Activated naive CD4-positive, alpha-beta T cell (primary cell): Measurements from ENCODE around the gene NOX4.

Experiments used
- DNase-seq, 4 experiments: peaks; one replicate each; lab custom pipeline; 2025; lab: John Stamatoyannopoulos, UW

NOX4 gene

GRCh38 chr11:89490981-89491690, at the start of gene NOX4:
Gene NOX4 (minus strand): TSS chr11:89491375. CDS start chr11:89491246, 129 bp downstream.
- no peak for DNase-seq

GRCh38 chr11:89540826-89541225, 49.7 kb upstream of the NOX4 start:
- no peak for DNase-seq

- no peak for DNase-seq
Observed at GRCh38 chr11:89537936-89538335, 46.8 kb upstream of the NOX4 start.

- no peak for DNase-seq
Observed at GRCh38 chr11:89536926-89537325, 45.8 kb upstream of the NOX4 start.

- no peak for DNase-seq
Observed at GRCh38 chr11:89535221-89535620, 44.0 kb upstream of the NOX4 start.

GRCh38 chr11:89529626-89530380, 38.6 kb upstream of the NOX4 start:
- no peak for DNase-seq

GRCh38 chr11:89521792-89522191, 30.6 kb upstream of the NOX4 start:
- no peak for DNase-seq

GRCh38 chr11:89521294-89521693, 30.1 kb upstream of the NOX4 start:
- DNase-seq, result no peak

GRCh38 chr11:89516496-89516895, 25.3 kb upstream of the NOX4 start:
- no peak for DNase-seq

GRCh38 chr11:89508544-89508943, 17.4 kb upstream of the NOX4 start:
- DNase-seq, result no peak

GRCh38 chr11:89504270-89504669, 13.1 kb upstream of the NOX4 start:
- DNase-seq, result no peak

- DNase-seq, result no peak
Observed at GRCh38 chr11:89503422-89503821, 12.2 kb upstream of the NOX4 start.

GRCh38 chr11:89502301-89502700, 11.1 kb upstream of the NOX4 start:
- DNase-seq, result no peak

GRCh38 chr11:89500336-89500735, 9.2 kb upstream of the NOX4 start:
- DNase-seq, result no peak

- no peak for DNase-seq
Observed at GRCh38 chr11:89498845-89499448, 7.8 kb upstream of the NOX4 start.

- no peak for DNase-seq
Observed at GRCh38 chr11:89495951-89496350, 4.8 kb upstream of the NOX4 start.

- no peak for DNase-seq
Observed at GRCh38 chr11:89493431-89493830, 2.3 kb upstream of the NOX4 start.

- no peak for DNase-seq
Observed at GRCh38 chr11:89490602-89490980, 584 bp downstream of the NOX4 start.

- no peak for DNase-seq
Observed at GRCh38 chr11:89489930-89490329, 1.2 kb downstream of the NOX4 start.

GRCh38 chr11:89487016-89487415, 4.2 kb downstream of the NOX4 start:
- DNase-seq, result no peak

GRCh38 chr11:89484896-89485295, 6.3 kb downstream of the NOX4 start:
- DNase-seq, result no peak

GRCh38 chr11:89477175-89477574, 14.0 kb downstream of the NOX4 start:
- no peak for DNase-seq

- DNase-seq, result no peak
Observed at GRCh38 chr11:89463266-89463780, 27.9 kb downstream of the NOX4 start.
